ENCODE results near the gene PRR33. TPM values are rescaled to one million over a fixed set of nuclear protein-coding genes. Genes with fewer than 3 reads are reported as not detected.

Gene PRR33
- total and polyA plus RNA-seq, 9 of the 15 experiments (the other 6 are each of a cell fraction or from before 2014, with no cell fraction given) = not detected

- no peak for TF ChIP-seq CUX1 (CRISPR knock-in tag; IDR thresholded peaks at IDR 0.05)
- no peak for TF ChIP-seq TOE1 (IDR thresholded peaks at IDR 0.05; ENCODE audit: borderline replicate concordance)
- no peak for TF ChIP-seq TOE1 (CRISPR knock-in tag; IDR thresholded peaks at IDR 0.05; ENCODE audit: borderline replicate concordance, low read depth)
These were observed 42.9 kb upstream of the PRR33 start (continued) for GRCh38 chr11:1934335-1935155.

All from K562 (cell line).